KMS-11 (cell line): ENCODE measurements around the gene ATP13A5.

Experiments used
- H2AFZ ChIP-seq: fragments of 200-600 bp; sonication (generic); 2 replicates; pipeline ENCODE4 v1.6.1; 2016; ENCODE audit warnings: antibody characterized with exemption, mixed run types, low read depth
- H3K27ac ChIP-seq: fragments of 200-600 bp; sonication (generic); 2 replicates; pipeline ENCODE4 v1.6.1; 2016; ENCODE audit warnings: mild to moderate bottlenecking, mixed run types
- H3K27me3 ChIP-seq: fragments of 200-600 bp; sonication (generic); 2 replicates; pipeline ENCODE4 v1.6.1; 2017; ENCODE audit warnings: mild to moderate bottlenecking, low read depth, mixed run types, moderate library complexity; ENCODE audit not compliant: insufficient read depth
- H3K36me3 ChIP-seq: fragments of 200-600 bp; sonication (generic); 2 replicates; pipeline ENCODE4 v1.6.1; 2017; ENCODE audit warnings: mild to moderate bottlenecking, mixed run types; ENCODE audit not compliant: insufficient read depth
- H3K4me1 ChIP-seq: fragments of 200-600 bp; sonication (generic); 2 replicates; pipeline ENCODE4 v1.6.1; 2016; ENCODE audit warnings: mild to moderate bottlenecking, low read depth, mixed run types; ENCODE audit not compliant: poor library complexity, severe bottlenecking
- H3K4me2 ChIP-seq: fragments of 200-600 bp; sonication (generic); 2 replicates; pipeline ENCODE4 v1.7.0; 2016; ENCODE audit warnings: mild to moderate bottlenecking, mixed run types
- H3K4me3 ChIP-seq: fragments of 200-600 bp; sonication (generic); IDR thresholded peaks from 2 replicates; pipeline ENCODE4 v1.6.1; 2017; ENCODE audit warnings: low read depth, low read length, mixed read lengths; ENCODE audit not compliant: insufficient read depth
- H3K79me2 ChIP-seq: fragments of 200-600 bp; sonication (generic); 2 replicates; pipeline ENCODE4 v1.6.1; 2016; ENCODE audit warnings: low read depth, mixed run types; ENCODE audit not compliant: insufficient read depth
- H3K9ac ChIP-seq: fragments of 200-600 bp; sonication (generic); 2 replicates; pipeline ENCODE4 v1.6.1; 2016; ENCODE audit warnings: mild to moderate bottlenecking, mixed run types
- H4K20me1 ChIP-seq: fragments of 200-600 bp; sonication (generic); 2 replicates; pipeline ENCODE4 v1.6.1; 2016; ENCODE audit warnings: mild to moderate bottlenecking, mixed run types; ENCODE audit not compliant: insufficient read depth
- CTCF ChIP-seq: fragments of 200-600 bp; sonication (generic); conservative IDR thresholded peaks from 2 replicates; pipeline ENCODE4 v1.6.1; 2017; ENCODE audit warnings: low read depth, mild to moderate bottlenecking, antibody characterized with exemption, low read length, moderate library complexity, mixed read lengths

Gene ATP13A5

GRCh38 chr3:193317682-193318300 is 60.8 kb downstream of the ATP13A5 start:
- Histone ChIP-seq H3K27me3 (no peaks in the 10 kb centered on the region), H3K9ac (no peak overlapping the region), H3K36me3 (no peaks in the 10 kb centered on the region), H3K4me1 (no peaks in the 10 kb centered on the region), H3K4me3 (no peak overlapping the region), H3K79me2 (no peaks in the 10 kb centered on the region), H2AFZ (no peak overlapping the region), H3K4me2 (no peak overlapping the region), H3K27ac (no peak overlapping the region), H4K20me1 (no peaks in the 10 kb centered on the region)
- no peak for TF ChIP-seq CTCF

GRCh38 chr3:193314161-193314560 is 64.4 kb downstream of the ATP13A5 start:
- H3K79me2 ChIP-seq: no peaks in the 10 kb centered on the region
- TF ChIP-seq CTCF: no peak
- H2AFZ ChIP-seq: no peak overlapping the region
- H3K27ac ChIP-seq: no peak overlapping the region
- no peaks in the 10 kb centered on the region for H4K20me1 ChIP-seq
- H3K4me1 ChIP-seq: no peaks in the 10 kb centered on the region
- H3K27me3 ChIP-seq: no peaks in the 10 kb centered on the region
- no peak overlapping the region for H3K4me3 ChIP-seq
- H3K9ac ChIP-seq: no peak overlapping the region
- H3K36me3 ChIP-seq: no peaks in the 10 kb centered on the region
- no peak overlapping the region for H3K4me2 ChIP-seq

- no peak overlapping the region for H2AFZ ChIP-seq
- H4K20me1 ChIP-seq: no peaks in the 10 kb centered on the region
- no peaks in the 10 kb centered on the region for H3K79me2 ChIP-seq
- no peak overlapping the region for H3K4me2 ChIP-seq
- no peaks in the 10 kb centered on the region for H3K36me3 ChIP-seq
- H3K9ac ChIP-seq: no peak overlapping the region
- H3K27me3 ChIP-seq: no peaks in the 10 kb centered on the region
- H3K27ac ChIP-seq: no peak overlapping the region
- no peak for TF ChIP-seq CTCF
- no peak overlapping the region for H3K4me3 ChIP-seq
- no peaks in the 10 kb centered on the region for H3K4me1 ChIP-seq
Measured at GRCh38 chr3:193313061-193313958, 65.2 kb downstream of the ATP13A5 start.

- Histone ChIP-seq H3K4me2 (no peak overlapping the region), H3K27me3 (no peaks in the 10 kb centered on the region), H3K79me2 (no peaks in the 10 kb centered on the region), H4K20me1 (no peaks in the 10 kb centered on the region), H3K9ac (no peak overlapping the region), H3K36me3 (no peaks in the 10 kb centered on the region), H3K27ac (no peak overlapping the region), H3K4me1 (no peaks in the 10 kb centered on the region), H2AFZ (no peak overlapping the region), H3K4me3 (no peak overlapping the region)
- no peak for TF ChIP-seq CTCF
Measured at GRCh38 chr3:193310914-193311723, 67.4 kb downstream of the ATP13A5 start.
